Stimulated activated CD8-positive, alpha-beta memory T cell treated with anti-CD3 and anti-CD28 coated beads, Interleukin-12 subunit alpha, Interleukin-12 subunit beta, amount 100 ng/mL, for 24 hours (primary cell): ENCODE measurements around the gene TAF13.
"Not testable (repeated sequence)": the region's sequence is repeated elsewhere in the genome, so short reads cannot be mapped to it uniquely, and the experiment has no call there.

Experiments used
- DNase-seq: peaks from one replicate; pipeline ENCODE4 v3.0.0-alpha.2; 2020; ENCODE audit errors: extremely low read depth

The TAF13 gene

GRCh38 chr1:109046671-109047070 is 29.1 kb downstream of the TAF13 start:
- DNase-seq, result no peak

DNA sequence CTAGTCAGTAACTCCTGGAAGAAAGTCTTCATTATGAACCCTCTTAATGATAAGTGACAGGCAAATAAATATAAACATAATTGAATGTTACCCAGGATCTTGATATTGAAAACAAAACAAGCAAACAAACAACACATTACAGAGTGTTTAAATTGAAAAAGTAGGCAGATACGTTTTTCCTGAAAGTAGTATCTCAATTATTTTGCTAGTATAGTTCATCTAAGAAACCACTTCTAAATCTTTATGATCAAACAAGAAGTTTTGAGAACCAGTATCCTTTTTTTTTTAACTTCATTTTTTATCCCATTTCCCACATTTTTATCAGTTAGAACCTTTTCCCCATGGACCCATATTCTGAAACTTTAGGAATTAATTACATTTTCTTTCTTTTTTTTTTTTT is 30.2 kb downstream of the TAF13 start:
- no peak for DNase-seq

- peak; percentile 86 for DNase-seq
Observed at GRCh38 chr1:109041621-109042468, 34.0 kb downstream of the TAF13 start, which contains the start of gene WDR47. Gene WDR47, minus strand, starts transcription at chr1:109042102. Its CDS starts 18,590 bp downstream, at chr1:109023512.

GRCh38 chr1:109040989-109041620 is 34.7 kb downstream of the TAF13 start:
- no peak for DNase-seq

DNA sequence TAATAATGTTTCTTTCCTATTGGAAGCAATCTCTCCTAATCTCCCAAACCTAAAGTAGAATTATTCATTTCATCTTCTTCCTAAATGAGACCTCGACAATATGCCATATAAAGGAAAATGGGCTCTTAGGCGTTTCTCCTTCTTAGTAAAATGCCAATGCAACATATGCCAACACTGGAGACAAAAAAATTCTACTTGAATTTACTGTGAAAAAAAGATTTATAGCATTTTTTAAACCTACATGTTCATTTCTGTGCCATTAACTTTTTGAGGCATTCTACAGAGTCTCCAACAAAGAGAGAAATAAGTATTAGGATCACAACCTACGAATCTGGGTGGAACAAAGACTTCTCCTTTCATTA is 35.2 kb downstream of the TAF13 start:
- DNase-seq, result no peak

- no peak for DNase-seq
Observed at GRCh38 chr1:109034382-109034781, 41.4 kb downstream of the TAF13 start.

- not testable (repeated sequence) for DNase-seq
Observed at GRCh38 chr1:109029493-109029892, 46.3 kb downstream of the TAF13 start.

- DNase-seq, result no peak
Observed at GRCh38 chr1:109027841-109028240, 48.0 kb downstream of the TAF13 start.

DNA sequence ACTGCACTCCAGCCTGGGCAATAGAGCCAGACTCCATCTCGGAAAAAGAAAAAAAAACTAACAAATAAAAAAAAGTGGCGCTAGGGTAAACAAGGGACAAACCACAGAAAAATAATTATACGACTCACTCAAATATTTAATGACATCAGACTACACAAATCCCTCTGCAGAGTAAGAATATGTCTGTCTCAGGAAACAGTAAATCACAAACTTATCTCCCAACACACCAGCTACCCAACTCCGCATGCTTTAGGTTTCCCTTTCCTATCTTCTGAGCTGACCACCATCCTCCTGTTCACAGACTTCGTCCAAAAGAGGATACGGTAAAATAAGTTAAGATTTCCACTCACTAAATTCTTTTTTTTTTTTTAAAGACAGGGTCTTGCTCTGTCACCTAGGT is 50.1 kb downstream of the TAF13 start:
- no peak for DNase-seq

DNA sequence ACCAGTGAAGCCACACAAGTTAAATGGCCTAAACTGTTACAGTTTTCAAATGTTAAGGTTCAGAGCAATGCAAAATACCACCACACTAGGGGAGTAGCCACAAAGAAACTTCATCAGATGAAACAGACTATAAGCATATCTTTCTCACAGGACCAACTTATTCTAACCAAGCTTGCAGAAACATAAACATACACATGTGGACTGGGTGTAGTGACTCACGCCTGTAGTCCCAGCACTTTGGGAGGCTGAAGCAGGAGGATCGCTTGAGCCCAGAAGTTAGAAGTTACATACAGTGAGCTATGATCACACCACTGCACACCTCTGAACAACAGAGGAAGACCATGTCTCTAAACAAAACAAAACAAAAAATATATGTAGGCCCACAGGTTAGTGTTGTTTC is 51.2 kb downstream of the TAF13 start:
- DNase-seq, result no peak

DNA sequence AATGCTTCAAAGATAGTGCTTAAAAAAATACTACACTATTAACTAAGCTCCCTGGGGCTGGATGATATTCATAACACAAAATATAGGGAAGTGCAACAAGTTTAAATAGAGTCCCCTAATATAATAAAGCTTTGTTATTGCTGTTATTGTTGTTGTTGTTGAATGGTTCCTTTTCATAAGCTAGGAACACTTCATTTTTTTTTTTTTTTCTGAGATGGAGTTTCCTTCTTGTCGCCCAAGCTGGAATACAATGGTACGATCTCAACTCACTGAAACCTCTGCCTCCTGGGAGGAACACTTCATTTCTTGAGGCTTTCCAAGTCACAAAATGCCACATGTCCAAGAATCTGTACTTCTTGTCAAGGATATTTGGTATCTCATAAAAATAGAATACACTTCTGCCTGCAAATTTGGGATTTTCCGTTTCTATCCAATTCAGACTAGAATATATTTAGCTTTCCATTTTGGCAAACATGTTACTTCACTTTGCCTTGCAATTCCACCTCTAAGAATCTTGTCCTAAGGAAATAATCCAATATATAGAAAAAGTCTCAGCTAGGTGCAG is 55.0 kb downstream of the TAF13 start:
- no peak for DNase-seq

DNA sequence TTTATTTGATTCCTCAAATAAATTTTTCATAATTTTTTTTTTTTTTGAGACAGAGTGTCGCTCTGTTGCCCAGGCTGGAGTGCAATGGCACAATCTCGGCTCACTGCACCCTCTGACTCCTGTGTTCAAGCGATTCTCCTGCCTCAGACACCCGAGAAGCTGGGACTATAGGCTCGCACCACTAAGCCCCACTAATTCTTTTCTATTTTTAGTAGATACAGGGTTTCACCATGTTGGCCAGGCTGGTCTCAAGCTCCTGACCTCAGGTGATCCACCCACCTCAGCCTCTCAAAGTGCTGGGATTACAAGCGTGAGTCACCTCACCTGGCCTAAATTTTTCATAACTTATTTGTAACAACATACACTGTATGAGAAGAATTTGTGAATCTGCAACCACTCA is 58.1 kb downstream of the TAF13 start:
- not testable (repeated sequence) for DNase-seq

- no peak for DNase-seq
Observed at GRCh38 chr1:109017134-109017533, 58.7 kb downstream of the TAF13 start.
